AG08396 (cell line): Measurements from ENCODE around the gene TMEM207.

Experiments
- DNase-seq: peaks from one replicate; pipeline ENCODE4 v3.0.0; 2012; ENCODE audit warnings: low spot score, mixed read lengths

The TMEM207 gene

DNA sequence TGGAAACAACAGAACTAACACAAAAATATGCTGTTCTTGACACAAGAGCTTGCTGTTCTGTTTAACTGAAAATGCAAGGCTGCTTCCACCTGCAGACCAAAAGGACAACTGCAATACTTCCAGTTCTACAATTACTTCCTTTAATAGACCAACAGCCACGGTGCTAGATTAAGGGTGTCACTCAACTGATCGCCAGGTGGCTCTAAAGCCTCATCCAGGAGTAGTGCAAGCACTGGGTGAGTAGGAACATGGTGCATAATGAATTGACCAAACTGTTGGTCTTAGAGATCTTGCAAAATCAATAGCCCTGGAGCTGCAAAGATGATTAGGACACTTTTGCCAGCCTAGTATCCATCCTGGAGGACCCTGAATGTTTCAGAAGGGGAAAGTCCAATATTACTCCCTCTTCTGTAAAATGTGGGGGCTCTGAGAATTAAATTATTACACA lies 65.4 kb downstream of the TMEM207 start:
- peak; percentile 24 for DNase-seq

DNA sequence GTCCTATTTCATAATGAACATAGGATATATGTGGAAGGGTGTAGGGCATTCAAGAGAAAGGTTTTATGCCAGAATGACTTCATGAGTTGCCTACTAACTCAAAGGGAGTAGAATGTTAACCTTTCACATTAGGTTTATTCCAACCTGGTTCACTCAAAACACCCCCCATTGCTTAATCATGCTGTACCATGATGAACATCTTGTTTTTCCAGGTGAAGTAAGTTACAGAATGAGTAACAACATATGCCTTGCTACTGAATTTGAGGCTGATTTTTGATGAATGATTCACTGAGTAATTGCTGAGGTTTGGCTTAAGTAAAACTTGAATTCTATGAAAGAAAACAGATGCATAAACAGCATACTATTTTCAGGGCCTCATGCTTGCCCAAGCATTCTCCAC lies 67.6 kb downstream of the TMEM207 start:
- DNase-seq, result no peak

DNA sequence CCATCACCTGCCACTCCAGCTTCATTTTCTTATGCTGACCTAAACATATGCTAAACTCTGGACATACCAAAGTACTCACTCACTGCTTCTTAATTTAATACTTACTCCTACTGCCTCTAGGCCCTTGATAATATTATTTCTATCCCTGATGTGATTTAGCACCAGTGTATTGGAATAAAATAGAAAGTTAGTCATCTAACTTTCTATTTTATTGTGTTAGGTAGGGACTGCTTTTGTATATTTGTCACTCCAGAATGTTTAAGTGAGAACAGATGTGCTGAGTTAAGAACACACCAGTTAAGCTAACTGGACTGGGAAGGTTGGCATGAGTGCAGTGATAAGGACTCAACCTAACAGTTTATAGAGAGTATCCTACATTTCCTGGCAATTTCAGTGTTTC lies 68.3 kb downstream of the TMEM207 start:
- no peak for DNase-seq

DNA sequence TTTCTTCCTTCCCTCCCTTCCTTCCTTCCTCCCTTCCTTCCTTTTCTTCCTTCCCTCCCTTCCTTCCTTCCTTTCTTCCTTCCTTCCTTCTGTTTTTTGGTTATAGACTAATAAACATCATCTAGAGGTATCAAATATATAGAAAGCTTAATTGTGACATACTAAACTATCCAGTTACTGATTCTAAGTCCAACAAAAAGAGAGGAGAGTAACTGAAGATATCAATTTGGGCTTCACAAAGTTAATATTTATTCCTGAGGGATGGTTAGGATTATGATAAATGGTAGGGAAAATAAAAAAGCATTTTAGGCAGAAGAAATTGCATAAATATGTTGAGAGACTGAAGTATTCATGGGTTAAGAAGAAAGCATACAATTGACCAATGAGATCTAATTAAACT lies 69.5 kb downstream of the TMEM207 start:
- no peak for DNase-seq
